ENCODE data around the gene KANK2. TPM values are rescaled to one million over a fixed set of nuclear protein-coding genes. Genes with fewer than 3 reads are reported as not detected.

The KANK2 gene
- total RNA-seq, 4 donors from 2014 or later = 41.9 to 283 (median 68.4) TPM

DNA sequence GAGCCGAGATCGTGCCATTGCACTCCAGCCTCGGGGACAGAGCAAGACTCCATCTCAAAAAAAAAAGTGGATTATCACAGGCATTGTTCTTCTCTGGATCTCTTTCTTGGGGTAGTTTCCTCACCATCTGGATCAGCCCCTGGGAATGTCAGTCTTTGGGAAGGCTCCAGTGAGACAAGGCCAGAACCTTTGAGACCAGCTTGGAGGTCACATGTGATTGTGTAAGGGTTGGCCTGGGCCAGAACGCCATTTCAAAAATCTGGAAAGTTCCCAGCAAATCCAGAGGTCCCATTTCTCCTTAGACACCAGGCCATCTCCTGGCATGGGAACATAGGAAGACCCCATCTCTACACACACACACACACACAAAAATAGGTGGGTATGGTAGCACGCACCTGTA, 27.8 kb upstream of the KANK2 start:
- TF ChIP-seq, protein P1, sequence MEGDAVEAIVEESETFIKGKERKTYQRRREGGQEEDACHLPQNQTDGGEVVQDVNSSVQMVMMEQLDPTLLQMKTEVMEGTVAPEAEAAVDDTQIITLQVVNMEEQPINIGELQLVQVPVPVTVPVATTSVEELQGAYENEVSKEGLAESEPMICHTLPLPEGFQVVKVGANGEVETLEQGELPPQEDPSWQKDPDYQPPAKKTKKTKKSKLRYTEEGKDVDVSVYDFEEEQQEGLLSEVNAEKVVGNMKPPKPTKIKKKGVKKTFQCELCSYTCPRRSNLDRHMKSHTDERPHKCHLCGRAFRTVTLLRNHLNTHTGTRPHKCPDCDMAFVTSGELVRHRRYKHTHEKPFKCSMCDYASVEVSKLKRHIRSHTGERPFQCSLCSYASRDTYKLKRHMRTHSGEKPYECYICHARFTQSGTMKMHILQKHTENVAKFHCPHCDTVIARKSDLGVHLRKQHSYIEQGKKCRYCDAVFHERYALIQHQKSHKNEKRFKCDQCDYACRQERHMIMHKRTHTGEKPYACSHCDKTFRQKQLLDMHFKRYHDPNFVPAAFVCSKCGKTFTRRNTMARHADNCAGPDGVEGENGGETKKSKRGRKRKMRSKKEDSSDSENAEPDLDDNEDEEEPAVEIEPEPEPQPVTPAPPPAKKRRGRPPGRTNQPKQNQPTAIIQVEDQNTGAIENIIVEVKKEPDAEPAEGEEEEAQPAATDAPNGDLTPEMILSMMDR (IDR thresholded peaks at IDR 0.05) = no peak
- TF ChIP-seq POLR2A (IDR thresholded peaks at IDR 0.05) = no peak
- no peaks in the 10 kb centered on the region for H3K27me3 ChIP-seq
- H3K36me3 ChIP-seq = peaks cover 0 to 33% (median 8%) of the 10 kb centered on the region in 3 donors

DNA sequence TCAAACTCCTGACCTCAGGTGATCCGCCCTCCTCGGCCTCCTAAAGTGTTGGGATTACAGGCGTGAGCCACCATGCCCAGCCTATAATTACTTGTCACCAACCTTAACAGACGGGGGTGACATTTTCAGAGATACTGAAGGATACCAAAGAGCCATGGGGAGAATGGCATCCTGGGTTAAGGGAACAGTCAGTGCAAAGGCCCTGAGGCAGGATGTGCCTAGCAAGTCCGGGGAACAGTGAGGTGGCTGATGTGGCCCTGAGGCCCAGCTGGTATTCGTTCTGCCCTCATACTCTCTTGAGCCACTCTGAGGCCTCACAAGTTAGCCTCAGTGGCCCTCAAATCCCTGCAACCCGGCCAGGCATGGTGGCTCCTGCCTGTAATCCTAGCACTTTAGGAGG, 27.1 kb upstream of the KANK2 start:
- Histone ChIP-seq H3K27ac (no peak overlapping the region), H3K4me1 (no peaks in the 10 kb centered on the region), H3K9me3 (peaks cover 0 to 4% (median 0%) of the 10 kb centered on the region in 4 donors), H3K36me3 (peaks cover 0 to 33% (median 8%) of the 10 kb centered on the region in 3 donors), H3K4me3 (no peak overlapping the region), H3K27me3 (no peaks in the 10 kb centered on the region)
- DNase-seq = no peak
- TF ChIP-seq, protein P1 (IDR thresholded peaks at IDR 0.05) = no peak
- no peak for TF ChIP-seq POLR2A (IDR thresholded peaks at IDR 0.05)

More for the DNA sequence above, 27.8 kb upstream of the KANK2 start:
- Histone ChIP-seq H3K27ac (no peak overlapping the region), H3K4me3 (no peak overlapping the region), H3K9me3 (peaks cover 0 to 4% (median 0%) of the 10 kb centered on the region in 4 donors), H3K4me1 (no peaks in the 10 kb centered on the region)
- no peak for DNase-seq

DNA sequence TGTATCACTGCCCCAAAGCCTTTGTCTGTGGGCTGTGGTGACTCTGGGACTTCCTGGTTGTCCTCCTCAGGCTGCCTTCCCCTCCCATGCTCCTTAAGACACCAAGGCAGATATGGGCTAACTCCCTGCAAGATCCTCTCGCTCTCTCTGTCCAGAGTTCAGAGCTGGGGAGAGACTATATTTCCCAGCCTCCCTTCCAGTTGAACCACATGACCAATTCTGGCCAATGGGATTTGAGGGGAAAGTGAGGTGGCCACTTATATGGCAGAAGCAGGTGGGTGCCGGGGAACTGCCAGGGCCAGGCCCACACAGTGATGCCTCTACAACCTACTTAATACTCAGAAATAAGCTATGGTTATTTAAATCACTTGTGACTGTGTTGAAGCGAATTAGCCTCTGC, 25.9 kb upstream of the KANK2 start:
- H3K9me3 ChIP-seq = peaks cover 0 to 4% (median 0%) of the 10 kb centered on the region in 4 donors
- TF ChIP-seq, protein P1 (IDR thresholded peaks at IDR 0.05) = no peak
- TF ChIP-seq POLR2A (IDR thresholded peaks at IDR 0.05) = no peak
- no peak overlapping the region for H3K27ac ChIP-seq
- no peak overlapping the region for H3K4me3 ChIP-seq
- peaks cover 0 to 36% (median 8%) of the 10 kb centered on the region in 3 donors for H3K36me3 ChIP-seq
- H3K27me3 ChIP-seq = no peaks in the 10 kb centered on the region
- no peaks in the 10 kb centered on the region for H3K4me1 ChIP-seq
- DNase-seq = no peak

DNA sequence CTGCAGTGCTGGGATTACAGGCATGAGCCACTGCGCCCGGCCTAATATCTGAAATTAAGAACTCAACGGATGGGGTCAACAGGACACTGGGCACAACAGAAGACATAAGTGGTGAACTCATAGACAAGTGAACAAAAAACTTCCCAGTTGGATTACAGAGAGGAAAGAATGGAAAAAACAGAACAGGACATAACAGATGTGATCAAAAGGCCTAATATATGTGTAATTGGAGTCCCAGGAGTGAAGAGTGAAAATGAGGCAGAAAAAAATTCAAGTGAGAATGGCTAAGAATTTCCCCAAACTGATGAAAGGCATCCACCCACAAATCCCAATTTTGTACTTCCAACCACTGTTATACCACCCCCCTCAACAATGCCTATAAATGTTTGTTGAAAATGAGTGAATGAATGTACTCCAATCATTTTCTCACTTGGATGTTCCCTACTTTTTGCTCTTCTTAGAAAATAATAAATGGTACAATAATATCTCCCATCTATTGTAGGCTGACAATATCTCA, 23.8 kb upstream of the KANK2 start:
- no peaks in the 10 kb centered on the region for H3K4me1 ChIP-seq
- no peak overlapping the region for H3K27ac ChIP-seq
- peaks cover 0 to 4% (median 0%) of the 10 kb centered on the region in 4 donors for H3K9me3 ChIP-seq
- no peak overlapping the region for H3K4me3 ChIP-seq
- H3K27me3 ChIP-seq = no peaks in the 10 kb centered on the region
- peaks cover 0 to 49% (median 8%) of the 10 kb centered on the region in 3 donors for H3K36me3 ChIP-seq
- no peak for TF ChIP-seq POLR2A (IDR thresholded peaks at IDR 0.05)
- DNase-seq = no peak

DNA sequence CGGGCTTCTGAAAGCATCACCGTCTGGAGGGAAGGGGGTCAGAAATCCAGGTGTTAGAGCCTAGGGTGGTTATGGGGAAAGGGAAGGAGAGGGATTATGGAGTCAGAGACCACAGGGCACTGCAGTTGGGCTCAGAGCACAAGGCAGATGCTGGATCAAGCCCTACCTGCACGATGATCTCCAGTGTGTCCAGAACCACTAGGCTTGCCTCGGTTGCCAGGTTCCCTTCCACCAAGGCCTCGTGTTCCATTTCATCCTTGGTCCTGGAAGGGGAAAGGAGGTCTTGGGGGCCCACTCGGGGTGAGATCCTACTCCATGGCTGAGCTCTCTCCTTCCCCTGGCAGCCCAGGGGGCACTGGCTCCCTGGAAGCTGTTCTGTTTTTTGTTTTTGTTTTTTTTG, 17.0 kb upstream of the KANK2 start:
- Histone ChIP-seq H3K27me3 (no peaks in the 10 kb centered on the region), H3K9me3 (no peaks in the 10 kb centered on the region), H3K27ac (no peak overlapping the region), H3K36me3 (peaks cover 0 to 59% (median 3%) of the 10 kb centered on the region in 3 donors), H3K4me3 (no peak overlapping the region), H3K4me1 (no peaks in the 10 kb centered on the region)
- no peak for DNase-seq
- TF ChIP-seq, protein P1 (IDR thresholded peaks at IDR 0.05) = no peak
- TF ChIP-seq POLR2A (IDR thresholded peaks at IDR 0.05) = no peak

DNA sequence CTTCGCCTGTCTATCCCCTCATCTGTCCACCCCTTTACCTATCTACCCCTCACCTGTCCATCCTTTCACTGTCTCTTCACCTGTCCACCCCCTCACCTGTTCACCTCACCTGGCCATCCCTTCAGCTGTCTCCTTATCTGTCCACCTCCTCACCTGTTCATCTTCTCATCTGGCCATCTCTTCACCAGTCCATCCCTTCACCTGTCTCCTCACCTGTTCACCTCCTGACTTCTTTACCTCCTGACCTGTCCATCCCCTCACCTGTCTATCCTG, 13.2 kb upstream of the KANK2 start:
- Histone ChIP-seq H3K27me3 (no peaks in the 10 kb centered on the region), H3K4me3 (no peak overlapping the region), H3K9me3 (no peaks in the 10 kb centered on the region), H3K27ac (no peak overlapping the region), H3K4me1 (no peaks in the 10 kb centered on the region), H3K36me3 (peaks cover 0 to 57% (median 3%) of the 10 kb centered on the region in 3 donors)
- DNase-seq = no peak
- no peak for TF ChIP-seq POLR2A (IDR thresholded peaks at IDR 0.05)
- TF ChIP-seq, protein P1 (IDR thresholded peaks at IDR 0.05) = no peak

Data from Peyer's patch (tissue), 4 donors.